Activated CD4-positive, alpha-beta T cell treated with anti-CD3 and anti-CD28 coated beads, Interleukin-2, Interleukin-4, amounts not matched to agents 100 ng/mL and 50 ng/mL, durations not matched to agents 16 hours and 8 hours (primary cell): Measurements from ENCODE around the gene NRTN.
"Not testable (repeated sequence)": the region's sequence is repeated elsewhere in the genome, so short reads cannot be mapped to it uniquely, and the experiment has no call there.

ENCODE experiments used
- DNase-seq: peaks from one replicate; pipeline ENCODE4 v3.0.0-alpha.2; 2020; ENCODE audit warnings: low spot score

The NRTN gene

GRCh38 chr19:5838353-5839064, 33.6 kb downstream of the NRTN start:
- no peak for DNase-seq

GRCh38 chr19:5839065-5840017, 34.5 kb downstream of the NRTN start, which contains the start of gene FUT6:
Gene FUT6 (minus strand): TSS chr19:5839702. CDS start chr19:5832567, 7,135 bp downstream.
- no peak for DNase-seq

GRCh38 chr19:5841735-5842111, 36.9 kb downstream of the NRTN start:
- not testable (repeated sequence) for DNase-seq

DNA sequence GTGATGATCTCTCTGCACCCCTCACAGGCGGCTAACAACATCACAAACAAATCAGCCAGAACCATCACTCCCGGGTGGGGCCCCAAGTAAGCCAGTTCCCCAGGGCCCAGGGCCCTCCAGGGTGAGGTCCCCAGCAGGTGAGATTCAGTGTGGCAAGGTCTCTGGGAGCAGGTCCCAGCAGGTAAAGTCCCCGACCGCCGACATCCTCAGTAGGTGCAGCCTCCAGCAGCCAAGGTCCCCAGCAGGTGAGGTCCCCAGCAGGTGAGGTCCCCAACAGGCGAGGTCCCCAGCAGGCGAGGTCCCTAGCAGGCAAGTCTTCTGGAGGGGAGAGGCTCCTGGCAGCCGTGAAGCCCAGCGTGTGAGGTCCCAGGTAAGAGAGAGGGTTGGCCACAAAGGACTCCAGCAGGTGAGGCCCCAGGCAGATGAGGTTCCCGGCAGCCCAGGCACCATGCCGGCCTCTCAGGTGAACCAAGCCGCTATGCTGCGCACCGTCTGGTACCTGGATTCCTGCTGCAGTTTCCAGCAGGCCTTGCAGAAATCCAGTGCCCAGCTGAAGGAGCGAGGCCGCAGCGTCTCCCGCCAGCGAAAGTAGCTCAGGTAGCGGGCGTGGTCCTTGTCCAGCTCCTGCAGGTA, 38.5 kb downstream of the NRTN start:
- DNase-seq = no peak

DNA sequence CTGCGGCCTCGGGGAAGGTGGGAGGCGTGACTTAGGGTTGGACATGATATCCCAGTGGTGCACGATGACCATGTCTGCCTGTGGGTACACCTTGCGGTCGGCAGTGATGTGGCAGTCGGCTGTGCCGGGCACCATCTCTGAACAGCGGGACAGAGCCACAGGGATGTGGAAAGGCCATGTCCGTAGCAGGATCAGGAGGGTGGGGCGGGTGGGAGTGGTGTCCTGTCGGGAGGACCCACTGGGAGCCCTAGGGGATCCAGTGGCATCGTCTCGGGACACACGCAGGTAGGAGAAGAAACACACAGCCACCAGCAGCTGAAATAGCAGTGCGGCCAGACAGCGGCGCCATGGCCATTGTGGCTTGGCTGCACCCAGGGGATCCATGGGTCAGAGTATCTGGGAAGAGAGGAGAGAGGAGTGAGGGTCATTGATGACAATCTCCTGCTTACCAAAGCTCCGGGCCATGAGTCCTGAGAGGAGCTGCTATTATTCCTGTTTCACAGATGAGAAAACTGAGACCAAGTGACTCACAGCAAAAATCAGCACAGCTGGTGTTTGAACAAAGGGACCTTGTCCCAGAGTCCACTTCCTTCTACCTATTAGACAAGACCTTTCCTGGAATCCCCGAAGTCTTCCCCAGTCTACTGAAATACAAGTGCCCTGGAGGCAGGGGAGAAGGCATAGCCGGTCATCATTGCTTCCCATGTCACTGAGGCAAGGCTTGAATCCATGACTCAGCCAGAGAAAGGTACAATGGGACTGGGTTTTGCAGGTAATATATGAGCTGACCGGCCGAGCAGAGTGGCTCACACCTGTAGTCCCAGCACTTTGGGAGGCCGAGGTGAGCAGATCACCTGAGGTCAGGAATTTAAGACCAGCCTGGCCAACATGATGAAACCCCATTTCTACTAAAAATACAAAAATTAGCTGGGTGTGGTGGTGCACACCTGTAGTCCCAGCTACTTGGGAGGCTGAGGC, 39.9 kb downstream of the NRTN start:
- DNase-seq = no peak

DNA sequence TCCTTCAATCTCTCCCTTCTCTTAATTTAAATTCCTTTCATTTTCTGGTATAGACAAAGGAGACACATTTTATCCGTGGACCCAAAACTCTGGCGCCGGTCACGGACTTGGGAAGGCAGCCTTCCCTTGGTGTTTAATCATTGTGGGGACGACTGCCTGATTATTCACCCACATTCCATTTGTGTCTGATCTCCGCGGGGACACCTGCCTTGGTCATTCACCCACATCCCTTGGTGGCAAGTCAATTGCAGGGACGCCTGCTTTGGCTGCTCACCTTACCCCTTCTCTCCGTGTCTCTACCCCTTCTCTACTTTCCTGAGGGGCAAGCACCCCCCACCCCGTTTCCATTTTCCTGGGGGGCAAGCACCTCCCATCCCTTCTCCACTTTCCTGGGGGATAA, 43.0 kb downstream of the NRTN start:
- not testable (repeated sequence) for DNase-seq

GRCh38 chr19:5848621-5849020, 43.8 kb downstream of the NRTN start:
- DNase-seq = not testable (repeated sequence)

GRCh38 chr19:5850189-5850588, 45.3 kb downstream of the NRTN start:
- no peak for DNase-seq

DNA sequence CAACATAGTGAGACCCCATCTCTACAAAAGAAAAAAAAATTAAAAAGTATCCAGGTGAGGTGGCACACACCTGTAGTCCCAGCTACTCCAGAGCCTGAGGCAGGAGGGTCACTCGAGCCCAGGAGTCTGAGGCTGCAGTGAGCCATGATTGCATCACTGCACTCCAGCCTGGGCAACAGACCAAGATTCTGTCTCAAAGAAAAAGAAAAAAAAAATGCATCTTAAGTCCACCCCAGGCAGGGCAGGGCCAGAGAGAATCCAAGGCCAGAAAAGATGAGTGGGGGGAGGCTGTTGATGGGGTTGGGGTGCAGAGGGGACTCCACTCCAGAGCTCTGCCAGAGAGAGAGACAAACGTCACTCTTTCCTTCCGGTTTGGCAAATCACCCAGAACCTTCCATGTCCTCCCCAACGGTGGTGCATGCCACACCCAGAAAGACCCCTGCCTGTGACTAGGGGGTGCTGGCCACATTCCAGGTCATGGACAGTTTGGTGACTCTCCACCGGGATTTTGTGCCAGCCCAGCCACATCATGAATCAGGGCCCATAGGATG, 46.0 kb downstream of the NRTN start:
- no peak for DNase-seq

DNA sequence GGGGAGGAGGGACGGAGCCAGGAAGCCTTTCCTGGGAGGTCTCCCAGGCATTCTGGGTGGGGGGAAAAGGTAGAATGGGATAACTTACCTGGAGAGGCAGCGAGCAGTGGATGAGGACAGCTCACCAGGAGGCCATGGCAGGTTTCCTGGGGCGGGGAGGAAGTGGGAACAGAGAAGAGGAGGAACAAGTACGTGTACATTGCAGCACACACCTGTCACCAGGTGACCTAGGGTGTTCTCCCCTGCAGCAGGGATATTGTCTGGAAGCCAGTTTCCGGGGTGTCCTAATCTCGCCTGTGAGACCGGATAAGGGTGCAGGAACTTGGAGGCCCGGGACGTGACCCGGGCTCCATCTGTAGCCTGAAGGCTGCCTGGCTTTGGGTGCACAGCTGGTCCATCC, 46.4 kb downstream of the NRTN start, which contains the start of gene FUT3:
TSS of gene FUT3 (minus strand) at position 148 of the 400 bp plus-strand sequence.
- no peak for DNase-seq

- not testable (repeated sequence) for DNase-seq
Observed at GRCh38 chr19:5854121-5854520, 49.3 kb downstream of the NRTN start.

- DNase-seq = not testable (repeated sequence)
Observed at GRCh38 chr19:5855151-5855550, 50.3 kb downstream of the NRTN start.

GRCh38 chr19:5857203-5858081, 52.6 kb downstream of the NRTN start:
- no peak for DNase-seq

DNA sequence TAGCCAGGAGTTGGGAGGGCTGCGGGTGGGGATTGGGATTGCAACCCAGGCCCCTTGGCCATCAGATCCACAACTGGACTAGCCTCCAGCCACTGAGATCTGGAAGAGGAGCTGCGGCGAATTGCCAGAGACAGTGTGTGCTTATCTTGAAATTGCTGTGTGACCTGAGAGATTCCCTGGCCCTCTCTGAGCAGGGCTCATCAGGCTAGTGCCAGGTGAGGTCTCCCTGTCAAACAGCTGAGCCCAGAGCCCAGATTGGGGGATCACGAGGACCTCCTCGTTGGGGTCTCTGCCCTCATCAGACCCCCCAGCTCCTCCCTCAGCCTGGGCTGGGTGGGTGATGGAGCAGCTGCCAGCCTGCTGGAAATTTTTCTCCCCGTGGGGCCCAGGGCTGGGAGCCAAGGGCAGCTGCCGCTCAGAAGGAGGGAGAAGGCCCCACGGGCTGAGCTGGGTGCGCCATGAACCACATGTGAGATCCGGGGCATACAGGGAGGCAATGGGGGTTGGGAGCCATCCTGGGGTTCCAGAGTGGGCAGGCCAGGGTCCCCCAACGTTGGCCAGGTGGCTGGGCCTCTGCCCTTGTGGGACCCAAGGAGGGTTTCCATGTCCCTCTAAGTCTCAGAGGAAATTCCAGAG, 58.3 kb downstream of the NRTN start:
- no peak for DNase-seq

GRCh38 chr19:5864013-5864720, 59.3 kb downstream of the NRTN start:
- no peak for DNase-seq

- DNase-seq = no peak
Observed at GRCh38 chr19:5864725-5865486, 60.0 kb downstream of the NRTN start.

- no peak for DNase-seq
Observed at GRCh38 chr19:5865772-5866171, 60.9 kb downstream of the NRTN start.
